HG03159 (cell line): ENCODE measurements around the gene MTMR2.

Experiments
- ATAC-seq: cut with Tn5 transposase; IDR thresholded peaks from one replicate; pipeline ENCODE4 v1.9.1; 2021; ENCODE audit warnings: mild to moderate bottlenecking, moderate library complexity; ENCODE audit not compliant: unreplicated experiment

MTMR2 gene

DNA sequence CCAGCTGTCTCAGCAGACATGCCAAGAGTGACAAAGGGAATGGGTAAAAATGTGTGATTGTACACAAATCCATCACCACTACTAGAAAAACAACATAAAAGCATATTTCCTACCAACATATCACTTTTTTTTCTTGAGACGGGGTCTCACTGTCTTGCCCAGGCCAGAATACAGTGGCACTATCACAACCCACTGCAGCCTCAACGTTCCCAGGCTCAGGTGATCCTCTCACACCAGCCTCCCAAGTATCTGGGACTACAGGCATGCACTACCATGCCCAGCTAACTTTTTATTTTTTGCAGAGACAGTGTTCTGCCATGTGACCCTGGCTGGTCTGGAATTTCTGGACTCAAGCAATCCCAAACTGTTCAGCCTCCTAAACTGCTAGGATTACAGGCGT is 5.2 kb downstream of the MTMR2 start:
- no peak for ATAC-seq

DNA sequence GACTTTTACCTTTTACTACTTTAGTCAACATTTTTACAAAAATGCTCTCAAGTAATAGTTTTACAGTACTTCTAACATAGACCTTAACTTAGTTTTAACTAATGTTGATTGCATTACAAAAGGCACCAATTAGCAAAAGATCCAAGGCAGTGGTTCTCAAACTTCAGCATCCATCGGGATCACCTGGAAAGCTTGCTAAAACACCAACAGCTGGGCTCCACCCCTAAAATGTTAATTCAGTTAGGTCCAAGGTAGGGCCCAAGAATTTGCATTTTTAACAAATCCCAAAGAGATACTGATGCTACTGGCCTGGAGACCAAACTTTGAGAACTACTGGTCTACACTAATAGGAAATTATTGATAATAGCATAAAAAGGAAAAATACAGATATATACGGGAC is 5.9 kb downstream of the MTMR2 start:
- no peak for ATAC-seq

DNA sequence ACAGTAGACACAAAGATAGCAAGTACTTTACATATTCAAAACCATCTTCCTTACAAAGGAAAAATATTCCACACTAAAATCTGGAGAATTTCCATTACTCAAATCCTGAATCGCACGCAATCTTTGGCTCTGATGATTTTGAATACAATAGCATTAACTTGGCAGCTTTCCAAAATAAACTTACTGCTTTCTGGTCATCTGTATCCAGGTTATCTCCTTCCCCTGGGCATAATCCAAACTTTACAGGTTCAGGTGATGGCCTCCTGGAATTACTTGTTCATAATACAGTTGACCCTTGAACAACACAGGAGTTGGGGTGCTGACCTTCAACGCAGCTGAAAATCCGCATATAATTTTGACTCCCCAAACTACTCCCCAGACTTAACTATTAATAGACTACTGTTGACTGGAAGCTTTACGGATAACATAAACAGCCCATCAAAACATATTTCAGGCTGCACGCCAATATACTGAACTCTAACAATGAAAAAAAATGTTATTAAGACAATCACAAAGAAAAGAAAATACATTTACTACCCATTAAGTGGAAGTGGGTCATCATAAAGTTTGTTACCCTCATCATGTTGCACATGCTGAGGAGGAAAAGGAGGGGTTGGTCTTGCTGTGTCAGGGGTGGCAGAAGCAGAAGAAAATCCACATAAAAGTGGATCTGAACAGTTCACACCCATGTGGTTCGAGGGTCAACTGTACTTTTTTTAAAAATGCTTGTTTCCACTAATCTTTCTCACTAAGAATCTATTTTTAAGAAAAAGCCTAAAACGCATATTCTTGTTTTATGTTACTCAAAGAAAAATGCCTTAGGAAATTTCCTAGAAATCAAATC is 6.5 kb downstream of the MTMR2 start:
- no peak for ATAC-seq

DNA sequence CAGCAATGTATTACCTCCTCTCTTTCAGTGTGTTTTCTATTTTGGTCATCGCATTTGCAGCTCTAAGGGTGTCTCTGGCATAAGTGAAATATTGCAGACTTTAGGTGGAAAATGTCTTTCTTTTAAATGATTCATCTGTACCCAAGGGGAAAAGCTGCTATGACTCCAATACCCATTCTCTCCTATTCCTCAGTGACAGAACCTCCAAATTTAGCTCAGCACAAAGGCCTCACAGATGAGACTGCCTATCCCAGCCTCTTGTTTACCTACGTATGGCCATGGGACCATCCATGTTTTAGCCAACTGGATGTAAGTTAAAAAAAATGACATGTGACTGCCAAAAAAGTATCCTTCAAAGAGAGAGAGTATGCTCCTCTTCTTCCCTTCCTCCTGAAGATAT is 7.9 kb downstream of the MTMR2 start:
- ATAC-seq: no peak

DNA sequence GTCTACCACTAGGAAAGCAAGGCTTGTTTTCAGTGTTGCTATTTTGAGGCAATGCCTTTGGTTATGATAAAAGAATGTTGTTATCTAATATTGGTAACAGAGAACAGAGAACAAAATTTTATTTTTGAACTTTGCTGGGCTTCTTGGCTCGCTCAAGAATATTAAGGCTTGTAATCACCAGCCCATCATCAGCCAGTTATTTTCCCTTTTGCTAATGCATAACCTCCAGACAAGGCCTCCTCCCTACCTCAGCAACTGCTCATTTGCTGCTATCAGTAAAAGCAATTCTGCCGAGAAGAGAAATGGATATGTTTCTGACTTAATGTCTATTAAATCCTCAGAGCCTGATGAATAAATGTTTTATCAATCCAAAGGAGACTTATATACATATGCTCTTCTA is 8.9 kb downstream of the MTMR2 start:
- no peak for ATAC-seq

DNA sequence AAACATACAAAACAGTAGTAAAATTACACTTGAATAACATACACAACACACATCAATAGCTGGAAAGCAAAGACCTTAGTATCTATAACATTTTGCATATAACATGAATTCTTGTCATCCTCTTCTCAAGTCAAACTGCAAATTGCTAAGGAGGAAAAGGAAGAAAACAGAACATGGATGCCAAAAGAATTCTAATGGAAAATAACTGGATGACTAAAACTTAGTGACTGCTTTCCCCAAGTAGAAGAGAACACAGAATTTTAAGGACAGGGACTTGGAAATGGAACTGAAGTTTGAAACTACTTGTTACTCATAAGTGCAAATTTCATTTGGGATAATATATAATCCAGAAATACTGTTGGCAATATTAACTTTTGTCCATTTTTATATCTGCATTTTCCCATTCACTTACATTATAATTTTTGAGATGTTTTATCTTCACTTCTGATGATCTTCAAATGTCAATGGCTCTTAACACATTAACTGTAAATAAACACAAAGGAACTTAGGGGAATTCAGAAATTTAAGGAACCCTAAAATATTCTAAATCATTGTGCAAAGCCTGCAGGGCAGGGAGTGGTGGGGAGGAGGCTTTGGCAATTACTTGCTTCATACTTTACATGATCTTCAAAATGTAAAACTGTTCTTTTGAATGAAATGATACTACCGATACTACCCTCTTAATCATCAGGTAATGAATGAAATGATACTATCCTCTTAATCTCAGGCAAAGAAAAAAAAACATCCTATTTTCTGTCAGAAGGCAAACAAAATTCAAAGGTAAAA is 9.9 kb downstream of the MTMR2 start:
- no peak for ATAC-seq

DNA sequence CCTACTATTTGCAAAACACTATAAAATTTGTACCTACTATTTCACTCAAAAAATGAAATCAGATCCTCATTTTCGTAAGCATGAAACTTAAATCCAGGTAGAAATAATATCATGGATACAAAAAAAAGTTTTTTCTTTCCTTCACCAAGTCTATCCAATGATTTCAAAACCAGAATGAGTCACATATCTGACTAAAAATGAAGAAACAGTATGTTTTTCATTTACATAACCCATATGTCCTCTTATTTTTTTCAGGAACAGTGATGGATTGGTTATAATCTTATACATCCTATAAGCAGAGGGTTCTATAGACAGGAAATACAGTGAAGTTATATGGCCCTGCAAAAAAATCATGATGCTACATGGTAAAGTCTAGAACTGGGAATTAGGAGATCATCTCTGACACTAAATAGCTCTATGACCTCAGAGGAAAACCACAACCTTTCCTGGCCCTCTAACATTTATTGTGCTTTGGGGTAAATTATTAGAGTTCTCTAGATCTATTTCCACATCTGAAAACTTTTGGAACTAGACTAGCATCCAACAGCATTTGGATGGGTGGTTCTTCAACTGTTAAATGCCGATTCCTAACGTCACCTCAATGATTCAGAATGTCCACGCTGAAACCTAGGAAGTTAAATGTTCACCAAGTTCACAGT is 10.9 kb downstream of the MTMR2 start:
- no peak for ATAC-seq

DNA sequence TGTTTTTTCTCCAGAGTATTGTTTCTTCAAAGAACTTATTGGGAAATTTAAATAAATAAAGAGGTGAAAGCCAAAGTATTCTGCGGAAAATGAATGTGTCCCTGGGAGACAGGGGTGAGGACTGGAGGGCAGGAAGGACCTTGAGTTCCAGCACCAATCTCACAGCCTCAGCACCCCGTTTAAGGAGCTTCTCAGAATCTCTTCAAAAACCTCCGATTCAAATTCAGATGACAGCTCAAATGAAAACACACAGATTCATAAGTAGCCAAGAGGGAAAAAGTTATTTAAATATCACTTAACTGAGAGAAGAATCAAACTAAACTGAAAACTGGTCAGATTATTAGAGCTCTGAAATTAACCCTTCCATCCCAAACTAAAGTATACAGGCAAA is 12.5 kb downstream of the MTMR2 start:
- no peak for ATAC-seq

DNA sequence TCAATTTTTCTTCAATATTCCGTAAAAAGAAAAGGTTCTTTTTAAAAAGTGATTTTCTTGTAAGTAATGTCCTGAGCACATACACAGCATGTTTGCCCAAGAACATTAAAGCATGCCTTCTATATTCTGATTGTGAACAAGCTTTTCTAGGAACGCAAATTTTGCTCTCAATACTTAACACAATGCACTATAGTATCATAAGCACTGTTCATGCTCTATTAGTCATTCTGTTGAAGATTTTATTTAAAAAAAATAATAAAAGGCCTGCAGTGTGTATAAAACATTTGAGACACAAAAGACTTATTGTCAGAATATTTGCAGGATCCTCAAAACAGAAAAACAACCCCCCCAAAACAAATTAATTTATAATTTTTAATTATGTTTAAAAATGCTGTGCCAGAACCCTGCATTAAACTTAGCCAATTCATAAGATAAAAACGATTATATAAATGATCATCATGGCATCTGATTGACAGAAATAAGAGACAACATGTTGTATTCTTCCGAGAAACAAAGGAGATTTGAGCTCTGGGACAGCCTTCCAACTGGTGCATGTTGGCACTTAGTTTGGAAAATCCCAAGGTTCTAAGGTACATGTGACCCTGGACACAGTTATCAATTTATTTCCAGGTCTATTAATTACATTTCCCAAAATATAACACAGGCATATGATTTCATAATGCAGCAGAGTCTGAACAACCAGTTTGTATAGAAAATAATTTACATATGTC is 13.1 kb downstream of the MTMR2 start:
- ATAC-seq: no peak

DNA sequence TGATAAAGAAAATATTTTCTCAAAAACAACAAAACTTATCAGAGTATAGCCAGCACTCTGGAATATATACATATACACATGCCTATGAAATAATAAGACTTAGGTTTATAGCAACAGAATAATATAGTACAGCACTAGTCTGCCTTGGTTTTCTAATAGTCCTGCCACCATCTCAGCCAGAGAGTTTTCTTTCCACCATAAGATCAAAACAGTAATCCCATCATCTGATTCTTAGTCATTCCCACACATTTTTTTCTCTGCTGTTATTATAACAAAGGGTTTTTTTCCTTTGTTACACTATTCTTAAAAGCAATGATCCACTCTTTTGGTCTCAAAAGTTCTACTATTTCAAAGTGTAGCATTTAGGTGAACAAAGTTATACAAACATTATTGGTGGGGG is 15.1 kb downstream of the MTMR2 start:
- ATAC-seq: no peak

DNA sequence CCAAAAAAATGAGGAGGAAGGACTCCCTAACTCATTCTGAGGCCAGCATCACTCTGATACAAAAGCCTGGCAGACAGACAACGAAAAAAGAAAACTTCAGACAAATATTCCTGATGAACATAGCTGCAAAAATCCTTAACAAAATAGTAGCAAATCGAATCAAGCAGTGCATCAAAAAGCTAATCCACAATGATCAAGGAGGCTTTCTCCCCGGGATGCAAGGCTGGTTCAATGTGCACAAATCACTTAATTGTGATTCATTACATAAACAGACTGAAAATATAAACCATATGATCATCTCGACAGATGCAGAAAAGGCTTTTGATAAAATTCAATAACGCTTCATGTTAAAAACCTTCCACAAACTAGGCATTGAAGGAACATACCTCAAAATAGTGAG is 16.4 kb downstream of the MTMR2 start:
- no peak for ATAC-seq

DNA sequence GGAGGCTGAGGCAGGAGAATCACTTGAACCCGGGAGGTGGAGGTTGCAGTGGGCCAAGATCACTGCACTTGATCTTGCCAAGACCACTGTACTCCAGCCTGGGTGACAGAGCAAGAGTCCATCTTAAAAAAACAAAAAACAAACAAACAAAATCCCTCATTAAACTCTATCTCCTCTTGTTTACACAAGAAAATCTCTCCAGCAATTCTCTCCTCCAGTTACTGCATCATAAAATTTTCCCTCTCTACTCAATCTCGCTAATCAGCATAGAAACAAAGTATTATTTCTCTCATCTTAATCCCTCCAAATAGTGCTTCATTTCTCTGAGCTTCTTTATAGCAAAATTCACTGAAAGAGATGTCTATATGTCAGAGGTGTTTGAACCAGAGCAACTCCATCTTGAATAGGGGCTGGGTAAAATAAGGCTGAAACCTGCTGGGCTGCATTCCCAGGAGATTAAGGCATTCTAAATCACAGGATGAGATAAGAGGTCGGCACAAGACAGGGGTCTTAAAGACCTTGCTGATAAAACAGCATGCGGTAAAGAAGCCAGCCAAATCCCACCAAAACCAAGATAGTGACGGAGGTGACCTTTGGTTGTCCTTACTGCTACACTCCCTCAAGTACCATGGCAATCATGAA is 19.8 kb downstream of the MTMR2 start:
- ATAC-seq: no peak

DNA sequence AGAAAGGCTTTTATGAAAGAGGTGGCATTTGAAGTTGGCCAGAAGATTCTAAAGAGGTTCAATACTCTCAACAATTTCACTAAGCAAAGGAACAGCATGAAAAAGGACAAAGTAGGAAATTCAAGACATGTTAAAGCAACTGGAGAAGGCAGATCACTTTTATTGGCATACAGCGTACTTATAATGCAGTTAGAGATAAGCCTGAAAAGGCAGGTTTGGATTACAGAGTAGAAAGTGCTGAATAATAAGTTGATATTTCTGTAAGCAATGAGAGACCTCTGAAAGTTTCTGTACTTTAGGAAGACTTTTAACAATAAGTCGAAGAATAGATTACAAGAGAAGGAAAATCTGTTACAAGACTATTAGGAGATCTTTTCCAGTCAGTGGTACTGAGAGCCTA is 25.1 kb downstream of the MTMR2 start:
- no peak for ATAC-seq

DNA sequence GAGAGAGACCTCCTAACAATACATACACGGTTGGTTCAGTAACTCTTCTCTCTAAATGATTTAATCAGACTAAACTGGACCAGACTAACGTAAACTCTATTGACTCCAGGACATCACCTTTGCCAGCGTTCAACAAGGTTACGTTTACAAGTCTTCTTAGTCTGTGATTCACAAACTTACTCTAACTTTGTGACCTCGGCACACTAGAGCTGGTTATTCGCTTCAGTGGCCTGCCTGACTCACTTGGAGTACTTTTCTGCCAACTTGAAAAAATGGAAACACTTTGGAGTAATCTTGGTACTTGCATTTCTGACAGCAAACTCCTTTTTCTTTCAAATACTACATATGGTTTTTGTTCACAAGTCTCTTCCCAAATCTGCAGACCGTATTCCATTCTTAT is 26.2 kb downstream of the MTMR2 start:
- ATAC-seq: no peak

DNA sequence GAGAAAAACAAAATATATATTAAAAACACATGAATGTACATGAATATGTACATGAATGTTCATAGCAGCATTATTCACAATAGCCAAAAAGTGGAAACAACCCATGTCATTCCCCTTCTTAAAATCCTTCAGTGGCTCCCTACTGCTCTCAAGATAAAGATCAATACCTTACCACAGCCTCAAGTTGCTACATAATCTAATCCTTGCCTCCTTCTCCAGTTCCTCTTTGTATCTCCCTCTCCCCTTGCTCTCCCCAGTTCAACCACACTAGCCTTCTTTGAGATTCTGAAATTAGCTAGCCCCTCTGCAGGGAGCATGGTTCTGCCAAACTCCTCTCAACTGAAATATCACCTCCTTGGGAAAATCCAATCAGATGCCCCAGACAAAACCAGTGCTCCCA is 28.1 kb downstream of the MTMR2 start:
- ATAC-seq: no peak

DNA sequence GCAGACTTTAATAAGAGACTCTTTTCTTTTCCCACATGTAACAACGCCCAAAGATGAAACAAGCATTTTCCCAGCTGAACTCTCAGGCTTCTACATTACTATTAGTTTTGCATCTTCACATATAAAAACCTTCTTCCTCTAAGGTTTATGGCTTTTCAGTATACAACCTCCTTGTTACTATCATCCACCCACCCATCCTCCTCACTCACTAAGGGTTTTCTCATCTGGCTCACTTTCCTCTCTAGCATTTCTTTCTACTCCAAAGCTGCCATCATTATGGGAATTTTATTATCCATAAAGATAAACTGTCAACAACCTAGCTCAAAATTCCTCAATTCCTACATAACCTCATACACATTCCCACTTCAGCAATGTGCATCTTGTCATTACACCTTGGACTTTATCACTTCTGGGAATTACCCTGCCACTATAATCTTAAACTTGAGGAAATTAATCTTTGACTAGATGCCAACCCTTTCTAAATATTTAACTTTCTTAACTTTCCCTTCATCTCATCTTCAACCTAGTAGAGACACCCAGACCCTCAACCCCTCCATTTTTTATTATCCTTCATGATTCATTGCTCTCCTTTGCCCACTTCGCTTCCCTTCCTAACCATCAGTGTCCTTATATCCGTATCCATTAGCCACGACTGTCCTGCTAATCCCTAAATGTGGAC is 30.9 kb downstream of the MTMR2 start:
- ATAC-seq: no peak

DNA sequence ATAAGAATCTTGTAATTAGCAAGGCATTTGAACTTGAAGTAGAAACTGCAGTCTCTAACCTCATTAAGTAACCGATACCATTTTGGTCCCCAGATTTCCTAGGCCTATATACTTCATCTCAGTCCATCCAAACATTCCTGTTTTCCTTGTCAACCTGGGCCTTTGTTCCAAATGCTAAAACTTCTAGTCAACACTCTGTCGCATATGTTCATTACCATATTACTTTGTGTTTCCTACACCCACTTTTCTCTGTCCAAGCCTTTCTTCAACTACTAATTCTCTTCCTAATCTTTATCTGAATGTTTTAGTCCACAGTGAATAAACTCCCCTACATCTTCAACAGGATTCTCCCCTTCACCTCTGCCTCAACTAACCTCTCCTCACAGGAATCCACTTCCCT is 31.4 kb downstream of the MTMR2 start:
- no peak for ATAC-seq

DNA sequence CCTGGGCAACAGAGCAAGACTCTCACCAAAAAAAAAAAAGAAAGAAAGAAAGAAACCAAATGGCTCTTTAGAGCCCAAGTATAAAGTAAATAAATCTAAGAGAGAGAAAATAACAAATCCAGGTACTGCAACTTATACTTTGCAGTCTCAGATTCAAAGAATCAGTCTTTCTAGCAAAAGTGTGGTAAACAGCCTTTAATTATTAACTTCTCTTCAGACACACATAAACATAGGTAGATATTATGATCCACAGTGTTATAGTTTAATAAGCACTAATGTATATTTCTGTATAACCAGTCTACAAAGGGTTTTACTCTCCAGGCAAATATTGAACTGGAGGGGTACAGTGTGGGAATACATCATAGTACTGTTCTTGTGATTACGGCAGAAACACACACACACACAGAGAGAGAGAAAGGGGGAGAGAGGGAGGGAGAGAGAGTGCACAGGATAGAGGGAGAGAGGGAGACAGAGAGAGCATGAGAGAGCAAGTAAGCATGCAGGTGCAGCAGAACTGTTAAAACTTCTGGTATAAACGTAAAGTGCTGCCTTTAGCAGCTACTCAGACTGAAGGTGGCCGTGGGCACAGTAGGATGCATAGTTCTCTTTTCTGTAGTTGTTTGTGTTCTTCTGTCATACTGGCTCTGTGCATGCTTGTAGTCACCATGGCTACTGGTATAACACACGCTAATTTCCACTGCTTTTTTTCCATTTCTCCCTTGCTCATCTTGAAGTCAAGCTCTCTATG is 32.3 kb downstream of the MTMR2 start:
- ATAC-seq: peak; percentile 95

DNA sequence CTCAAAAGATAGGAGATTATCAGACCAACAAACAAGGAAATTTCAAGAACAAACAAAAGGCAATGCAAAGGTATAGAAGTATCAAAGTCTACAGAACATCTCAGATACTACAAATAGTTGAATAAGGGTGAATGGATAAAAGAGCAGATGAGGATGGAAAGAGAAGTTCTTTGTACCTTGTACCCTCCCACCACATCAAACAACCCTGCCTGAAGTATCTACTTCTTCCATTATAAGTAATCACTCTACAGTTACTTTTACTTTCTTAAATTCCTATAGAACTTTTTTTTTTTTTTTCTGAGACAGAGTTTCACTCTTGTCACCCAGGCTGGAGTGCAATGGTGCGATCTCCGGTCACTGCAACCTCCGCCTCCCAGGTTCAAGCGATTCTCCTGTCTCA is 35.1 kb downstream of the MTMR2 start:
- ATAC-seq: no peak
